SK-N-DZ (cell line): ENCODE data around the gene ZNHIT1.
A peak's percentile ranks its signal among the peaks of the same experiment; 100 is the strongest.
"Not testable (repeated sequence)": the region's sequence is repeated elsewhere in the genome, so short reads cannot be mapped to it uniquely, and the experiment has no call there.

Experiments used
- DNase-seq: peaks from one replicate; pipeline ENCODE4 v3.0.0-alpha.2; 2015; ENCODE audit warnings: low spot score

ZNHIT1 gene

DNA sequence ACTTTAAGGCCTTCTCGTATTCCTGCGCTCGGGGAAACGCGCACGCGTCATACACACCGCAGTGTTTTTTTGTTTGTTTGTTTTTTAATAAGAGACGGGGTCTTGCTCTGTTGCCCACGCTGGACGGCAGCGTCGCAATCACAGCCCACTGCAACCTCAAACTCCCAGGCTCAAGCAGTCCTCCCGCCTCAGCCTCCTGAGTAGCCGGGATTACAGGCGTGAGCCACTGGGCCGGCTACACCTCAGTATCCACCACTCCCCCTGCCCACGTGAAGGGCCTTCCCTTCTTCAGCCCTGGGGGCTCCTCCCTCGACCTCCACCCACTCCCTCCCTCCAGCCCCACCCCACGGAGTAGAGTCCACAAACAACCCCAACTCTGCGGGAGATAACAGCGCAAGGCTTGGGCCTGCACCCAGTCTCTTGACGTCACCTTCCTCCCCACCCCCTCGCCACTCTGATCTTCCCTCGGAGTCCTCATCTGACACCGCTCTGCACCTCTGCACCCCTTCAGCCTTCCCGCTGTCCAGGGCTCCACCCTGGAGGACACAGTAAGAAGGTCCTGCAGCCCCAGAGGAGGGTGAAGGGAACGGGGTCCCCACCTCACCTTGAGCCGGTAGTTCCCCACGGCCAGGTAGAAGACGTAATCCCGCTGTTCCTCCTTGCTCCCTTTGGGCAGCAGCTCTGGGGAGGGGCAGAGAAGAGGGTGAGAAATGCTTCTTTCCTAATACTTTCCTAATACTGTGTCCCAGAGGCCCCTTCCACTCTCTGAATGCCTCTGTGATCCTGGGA is 22.5 kb downstream of the ZNHIT1 start:
- DNase-seq, result no peak

GRCh38 chr7:101241015-101241363 is 23.0 kb downstream of the ZNHIT1 start:
- DNase-seq, result no peak

GRCh38 chr7:101241443-101242349 is 23.7 kb downstream of the ZNHIT1 start:
- DNase-seq, result no peak

DNA sequence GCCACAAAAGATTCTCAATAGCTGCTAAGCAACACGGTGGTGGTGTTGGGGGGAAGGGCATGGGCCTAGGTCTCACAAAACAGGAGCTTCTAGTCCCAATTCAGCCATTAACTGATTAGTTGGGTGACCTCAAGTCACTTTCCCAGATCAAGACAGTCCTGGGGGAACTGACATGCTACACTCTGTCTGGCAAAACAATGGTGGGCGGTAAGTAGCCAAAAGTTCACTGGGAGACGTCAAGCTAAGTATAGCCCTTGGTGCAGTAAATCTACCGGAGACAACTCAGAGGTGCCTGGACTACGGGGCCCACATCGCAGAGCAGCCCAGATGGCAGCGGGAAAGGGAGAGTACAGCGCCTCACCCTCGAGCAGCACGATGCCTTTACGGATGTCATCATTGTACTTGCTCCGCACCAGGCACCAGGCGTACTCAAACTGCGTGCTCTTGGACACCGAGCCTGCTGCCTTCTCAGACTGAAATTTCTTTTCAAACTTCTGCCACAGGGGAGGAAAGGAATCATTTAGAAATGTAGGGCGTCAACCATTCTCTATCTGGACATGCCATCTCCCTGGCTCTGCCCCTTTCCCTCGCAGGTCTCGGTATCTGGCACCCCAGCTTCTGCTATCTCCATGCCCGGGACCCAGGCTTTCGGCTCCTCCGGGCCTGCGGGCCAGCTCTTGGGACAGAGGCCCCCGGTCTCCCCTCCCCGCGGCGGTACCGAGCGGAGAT is 25.8 kb downstream of the ZNHIT1 start:
- no peak for DNase-seq

- DNase-seq, result peak; percentile 93
Measured at GRCh38 chr7:101244375-101245146, 26.6 kb downstream of the ZNHIT1 start, which contains the start of gene FIS1. Gene FIS1 (minus strand): TSS chr7:101245081. CDS start chr7:101245004, 77 bp downstream.

GRCh38 chr7:101245147-101245668 is 27.2 kb downstream of the ZNHIT1 start:
- DNase-seq, result no peak

- DNase-seq, result no peak
Measured at GRCh38 chr7:101248276-101248675, 30.3 kb downstream of the ZNHIT1 start.

- DNase-seq, result no peak
Measured at GRCh38 chr7:101250324-101250723, 32.4 kb downstream of the ZNHIT1 start.

DNA sequence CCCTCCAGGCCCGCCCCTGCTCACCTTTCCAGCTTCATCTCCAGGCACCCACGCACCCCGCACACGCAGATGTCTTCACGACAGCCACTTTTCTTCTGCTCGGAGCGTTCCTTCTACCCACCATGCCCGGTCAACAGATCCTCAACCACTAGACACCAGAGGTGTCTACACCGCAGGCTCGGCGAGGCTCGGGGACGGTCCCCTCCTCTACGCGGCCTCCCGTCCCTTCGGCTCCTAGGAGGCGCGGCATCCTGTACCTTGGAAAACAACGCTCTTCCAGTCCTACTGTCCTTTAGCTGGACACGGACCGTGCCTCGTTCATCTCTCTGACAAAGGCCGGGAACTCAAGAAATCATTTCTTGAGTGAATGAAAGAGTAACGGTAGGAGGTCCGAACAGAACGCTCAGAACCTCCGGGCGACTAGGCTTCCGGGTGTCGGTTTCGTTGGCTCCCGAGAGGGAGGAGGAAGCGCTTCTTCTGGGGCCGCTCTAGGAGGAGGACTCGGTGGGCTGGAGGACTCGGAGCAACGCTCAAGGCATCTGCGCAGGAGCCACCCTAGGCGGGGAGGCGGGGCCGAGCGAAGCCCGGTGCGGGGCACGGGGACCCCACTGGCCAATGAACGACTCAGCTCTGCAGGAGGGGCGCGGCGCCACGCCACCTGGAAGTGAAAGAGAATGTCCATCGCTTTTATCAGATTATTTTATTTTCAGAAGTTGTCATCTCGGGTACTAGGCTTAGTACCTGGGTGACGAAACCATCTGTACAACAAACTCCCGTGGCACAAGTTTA is 34.1 kb downstream of the ZNHIT1 start:
- DNase-seq, result peak; percentile 96

GRCh38 chr7:101253199-101253598 is 35.2 kb downstream of the ZNHIT1 start:
- DNase-seq, result not testable (repeated sequence)

- no peak for DNase-seq
Measured at GRCh38 chr7:101255796-101256195, 37.8 kb downstream of the ZNHIT1 start.

DNA sequence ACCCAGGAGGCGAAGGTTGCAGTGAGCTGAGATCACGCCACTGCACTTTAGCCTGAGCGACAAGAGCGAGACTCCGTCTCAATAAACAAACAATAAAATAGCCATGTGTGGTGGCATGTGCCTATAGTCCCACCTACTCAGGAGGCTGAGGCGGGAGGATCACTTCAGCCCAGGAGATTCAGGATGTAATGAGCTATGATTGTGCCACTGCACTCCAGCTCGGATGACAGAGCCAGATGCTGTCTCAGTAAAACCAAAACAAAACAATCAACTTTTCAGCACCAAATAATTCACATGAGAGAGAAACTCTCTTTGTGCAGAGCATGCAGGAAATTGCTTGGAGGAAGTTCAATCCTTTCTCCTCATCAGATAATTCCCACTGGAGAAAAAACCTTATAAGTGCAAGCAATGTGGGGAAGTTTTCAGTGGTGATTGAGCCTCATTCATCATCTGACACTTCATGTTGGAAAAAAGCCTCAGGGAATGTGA is 40.3 kb downstream of the ZNHIT1 start:
- DNase-seq, result no peak

DNA sequence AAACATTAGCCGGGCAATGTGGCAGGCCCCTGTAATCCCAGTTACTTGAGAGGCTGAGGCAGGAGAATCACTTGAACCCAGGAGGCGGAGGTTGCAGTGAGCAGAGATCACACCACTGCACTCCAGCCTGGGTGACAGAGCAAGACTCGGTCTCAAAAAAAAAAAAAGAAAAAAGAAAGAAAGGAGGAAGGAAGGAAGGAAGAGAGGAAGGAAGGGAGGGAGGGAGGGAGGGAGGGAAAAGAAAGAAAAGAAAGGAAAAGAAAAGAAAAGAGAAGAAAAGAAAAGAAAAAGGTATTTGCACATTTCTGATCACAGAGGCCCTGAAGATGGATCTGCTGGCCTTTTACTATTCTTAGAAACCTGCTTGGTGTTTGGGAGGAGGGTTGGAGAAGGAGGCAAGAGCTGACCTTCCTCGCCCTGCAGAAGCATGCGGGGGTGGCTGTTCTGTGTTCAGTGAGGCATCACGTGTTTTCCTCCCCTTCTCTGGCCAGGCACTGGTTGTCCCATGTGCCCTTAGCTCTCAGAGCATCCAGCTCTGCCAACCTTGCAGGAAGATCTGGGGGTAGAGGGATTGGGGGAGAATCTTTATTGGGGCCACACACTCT is 46.2 kb downstream of the ZNHIT1 start:
- not testable (repeated sequence) for DNase-seq

GRCh38 chr7:101265622-101266516 is 47.9 kb downstream of the ZNHIT1 start:
- DNase-seq, result no peak

DNA sequence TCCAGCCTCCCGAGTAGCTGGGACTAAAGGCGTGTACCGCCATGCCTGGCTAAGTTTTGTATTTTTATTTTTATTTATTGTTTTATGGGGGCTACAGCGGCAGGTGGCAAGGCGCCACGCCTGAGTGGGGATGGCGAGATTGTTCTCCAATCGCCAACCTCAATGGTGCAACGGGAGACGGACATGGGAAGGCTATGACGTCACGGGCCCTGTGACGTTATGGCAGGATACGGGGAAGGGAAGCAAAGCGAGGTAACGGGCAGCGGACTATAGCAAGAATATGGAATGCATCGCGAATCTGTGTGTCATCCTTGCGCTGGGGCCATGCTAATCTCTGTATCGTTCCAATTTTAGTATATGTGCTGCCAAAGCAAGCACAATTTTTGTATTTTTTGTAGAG is 51.7 kb downstream of the ZNHIT1 start:
- no peak for DNase-seq

DNA sequence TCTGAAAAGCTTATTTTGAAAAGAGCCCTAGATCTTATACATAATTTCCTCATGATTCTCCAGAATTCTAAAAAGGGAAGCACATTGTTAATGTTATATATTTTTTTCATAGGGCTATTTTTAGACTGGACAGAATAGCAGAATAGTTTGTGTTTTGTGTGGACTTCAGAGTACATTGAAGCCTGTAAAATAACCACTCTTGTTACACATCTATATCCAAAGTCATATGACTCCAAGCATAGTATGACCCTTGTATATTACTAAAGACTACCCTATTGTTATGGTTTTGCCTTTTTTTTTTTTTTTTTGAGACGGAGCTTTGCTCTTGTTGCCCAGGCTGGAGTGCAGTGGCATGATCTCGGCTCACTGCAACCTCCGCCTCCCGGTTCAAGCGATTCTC is 53.1 kb downstream of the ZNHIT1 start:
- no peak for DNase-seq

- no peak for DNase-seq
Measured at GRCh38 chr7:101273206-101273605, 55.2 kb downstream of the ZNHIT1 start.
